Measurements from ENCODE around the gene CAD. TPM values are rescaled to one million over a fixed set of nuclear protein-coding genes. Genes with fewer than 3 reads are reported as not detected.
A peak's percentile ranks its signal among the peaks of the same experiment; 100 is the strongest.

CAD gene
- total RNA-seq, 1 donor from 2014 or later: 51.2 TPM

GRCh38 chr2:27202854-27203253 lies 14.3 kb upstream of the CAD start:
- DNase-seq (ENCODE audit: low read depth): peak; percentile 44
- Histone ChIP-seq H3K27ac (ENCODE audit: low read depth, low read length) (no peak overlapping the region), H3K4me2 (ENCODE audit: low read length) (no peak overlapping the region), H3K36me3 (ENCODE audit: insufficient read depth, low read length) (peaks cover 30% of the 10 kb centered on the region), H2AFZ (ENCODE audit: low read depth, low read length) (no peak overlapping the region), H3K4me3 (ENCODE audit: insufficient read depth, low read depth, low read length) (no peak overlapping the region), H3K9ac (ENCODE audit: low read length) (no peak overlapping the region), H3K4me1 (ENCODE audit: insufficient read depth, low read length) (peaks cover 7% of the 10 kb centered on the region), H3K27me3 (ENCODE audit: insufficient read depth, low read length) (no peaks in the 10 kb centered on the region), H3K79me2 (ENCODE audit: insufficient read depth, low read length) (no peaks in the 10 kb centered on the region), H3K9me3 (ENCODE audit: insufficient read depth, low read depth, low read length) (no peaks in the 10 kb centered on the region), H4K20me1 (ENCODE audit: insufficient read depth, low read length) (peaks cover 10% of the 10 kb centered on the region)
- peaks cover 5% of the 10 kb centered on the region for H3K4me1 Mint-ChIP-seq (ENCODE audit: low read depth, unreplicated experiment)
- no peak for FAIRE-seq
- no peaks in the 10 kb centered on the region for H3K9me3 Mint-ChIP-seq (ENCODE audit: unreplicated experiment)
- H3K27ac Mint-ChIP-seq (ENCODE audit: unreplicated experiment): no peak overlapping the region
- H3K4me3 Mint-ChIP-seq (ENCODE audit: unreplicated experiment): no peak overlapping the region
- TF ChIP-seq EZH2 (IDR thresholded peaks at IDR 0.05; ENCODE audit: insufficient read depth, low read length) (no peak), CTCF (IDR thresholded peaks at IDR 0.05; ENCODE audit: insufficient read depth, low read depth, low read length) (no peak)
- no peaks in the 10 kb centered on the region for H3K27me3 Mint-ChIP-seq (ENCODE audit: low read depth, unreplicated experiment)
- peaks cover 45% of the 10 kb centered on the region for H3K36me3 Mint-ChIP-seq (ENCODE audit: low read depth, unreplicated experiment)

- H3K36me3 ChIP-seq (ENCODE audit: insufficient read depth, low read length): peaks cover 30% of the 10 kb centered on the region
- no peaks in the 10 kb centered on the region for H3K27me3 ChIP-seq (ENCODE audit: insufficient read depth, low read length)
- DNase-seq (ENCODE audit: low read depth) (no peak), FAIRE-seq (no peak)
- no peak overlapping the region for H3K4me2 ChIP-seq (ENCODE audit: low read length)
- H3K27ac ChIP-seq (ENCODE audit: low read depth, low read length): no peak overlapping the region
- Mint-ChIP-seq H3K27ac (ENCODE audit: unreplicated experiment) (no peak overlapping the region), H3K4me3 (ENCODE audit: unreplicated experiment) (no peak overlapping the region), H3K27me3 (ENCODE audit: low read depth, unreplicated experiment) (no peaks in the 10 kb centered on the region), H3K4me1 (ENCODE audit: low read depth, unreplicated experiment) (peaks cover 5% of the 10 kb centered on the region), H3K9me3 (ENCODE audit: unreplicated experiment) (no peaks in the 10 kb centered on the region), H3K36me3 (ENCODE audit: low read depth, unreplicated experiment) (peaks cover 45% of the 10 kb centered on the region)
- H3K4me1 ChIP-seq (ENCODE audit: insufficient read depth, low read length): peaks cover 7% of the 10 kb centered on the region
- no peaks in the 10 kb centered on the region for H3K9me3 ChIP-seq (ENCODE audit: insufficient read depth, low read depth, low read length)
- H3K79me2 ChIP-seq (ENCODE audit: insufficient read depth, low read length): no peaks in the 10 kb centered on the region
- peaks cover 10% of the 10 kb centered on the region for H4K20me1 ChIP-seq (ENCODE audit: insufficient read depth, low read length)
- H3K4me3 ChIP-seq (ENCODE audit: insufficient read depth, low read depth, low read length): no peak overlapping the region
- H3K9ac ChIP-seq (ENCODE audit: low read length): no peak overlapping the region
- no peak overlapping the region for H2AFZ ChIP-seq (ENCODE audit: low read depth, low read length)
- no peak for TF ChIP-seq EZH2 (IDR thresholded peaks at IDR 0.05; ENCODE audit: insufficient read depth, low read length)
These were observed 13.4 kb upstream of the CAD start for GRCh38 chr2:27203741-27204140.

GRCh38 chr2:27204566-27204965 lies 12.6 kb upstream of the CAD start:
- Histone ChIP-seq H3K9ac (ENCODE audit: low read length) (no peak overlapping the region), H3K4me1 (ENCODE audit: insufficient read depth, low read length) (peaks cover 7% of the 10 kb centered on the region), H3K4me3 (ENCODE audit: insufficient read depth, low read depth, low read length) (no peak overlapping the region), H3K36me3 (ENCODE audit: insufficient read depth, low read length) (peaks cover 35% of the 10 kb centered on the region), H3K9me3 (ENCODE audit: insufficient read depth, low read depth, low read length) (no peaks in the 10 kb centered on the region), H3K27me3 (ENCODE audit: insufficient read depth, low read length) (no peaks in the 10 kb centered on the region), H3K79me2 (ENCODE audit: insufficient read depth, low read length) (no peaks in the 10 kb centered on the region), H3K4me2 (ENCODE audit: low read length) (no peak overlapping the region), H2AFZ (ENCODE audit: low read depth, low read length) (no peak overlapping the region), H4K20me1 (ENCODE audit: insufficient read depth, low read length) (peaks cover 10% of the 10 kb centered on the region), H3K27ac (ENCODE audit: low read depth, low read length) (no peak overlapping the region)
- Mint-ChIP-seq H3K27ac (ENCODE audit: unreplicated experiment) (no peak overlapping the region), H3K4me1 (ENCODE audit: low read depth, unreplicated experiment) (peaks cover 5% of the 10 kb centered on the region), H3K4me3 (ENCODE audit: unreplicated experiment) (no peak overlapping the region), H3K9me3 (ENCODE audit: unreplicated experiment) (no peaks in the 10 kb centered on the region), H3K27me3 (ENCODE audit: low read depth, unreplicated experiment) (no peaks in the 10 kb centered on the region), H3K36me3 (ENCODE audit: low read depth, unreplicated experiment) (peaks cover 47% of the 10 kb centered on the region)
- FAIRE-seq (no peak), DNase-seq (ENCODE audit: low read depth) (no peak)
- TF ChIP-seq CTCF (IDR thresholded peaks at IDR 0.05; ENCODE audit: insufficient read depth, low read depth, low read length): no peak
- TF ChIP-seq EZH2 (IDR thresholded peaks at IDR 0.05; ENCODE audit: insufficient read depth, low read length): no peak

Data from astrocyte (in vitro differentiated cells and primary cell).